Kidney (tissue), 14 donors: ENCODE results near the gene TMEM132C. TPM values are rescaled to one million over a fixed set of nuclear protein-coding genes. Genes with fewer than 3 reads are reported as not detected.

Experiments used
- DNase-seq, 5 donors: peaks; one replicate each; pipeline ENCODE4 v3.0.0-alpha.2; 2013 to 2020
- FAIRE-seq: peaks from 2 replicates; lab custom pipeline; 2012; peaks lifted over from hg19 to GRCh38; lab: Jason Lieb, UNC
- H3K27ac ChIP-seq, 2 donors: one replicate each; pipeline ENCODE4 v1.7.0; 2013; ENCODE audit warnings: low read depth in 2 of 2, low read length in 2 of 2, inconsistent platforms in 1 of 2
- H3K27me3 ChIP-seq: one replicate; pipeline ENCODE4 v1.7.1; 2013; ENCODE audit warnings: low read length, inconsistent platforms; ENCODE audit not compliant: control insufficient read depth, insufficient read depth
- H3K36me3 ChIP-seq, 3 donors: one replicate each; pipeline versions ENCODE4 v1.7.0 to v1.7.1; 2013; ENCODE audit warnings: low read length in 3 of 3, control low read depth in 1 of 3, inconsistent platforms in 1 of 3; ENCODE audit not compliant: insufficient read depth in 3 of 3, control insufficient read depth in 2 of 3
- H3K4me1 ChIP-seq, 3 donors: one replicate each; pipeline versions ENCODE4 v1.7.0 to v1.7.1; 2013; ENCODE audit warnings: low read length in 3 of 3, inconsistent platforms in 1 of 3, low read depth in 1 of 3; ENCODE audit not compliant: control insufficient read depth in 2 of 3, insufficient read depth in 2 of 3
- H3K4me3 ChIP-seq, 3 donors: one replicate each; pipeline versions ENCODE4 v1.7.0 to v1.8.1; 2013; ENCODE audit warnings: low read length in 3 of 3, control low read depth in 1 of 3, inconsistent platforms in 1 of 3
- H3K9ac ChIP-seq, 3 donors: one replicate each; pipeline versions ENCODE4 v1.7.0 to v1.7.1; 2013; ENCODE audit warnings: low read length in 3 of 3, control low read depth in 1 of 3, inconsistent platforms in 1 of 3
- H3K9me3 ChIP-seq, 3 donors: one replicate each; pipeline versions ENCODE4 v1.7.0 to v1.7.1; 2013; ENCODE audit warnings: low read length in 3 of 3, control low read depth in 1 of 3, inconsistent platforms in 1 of 3; ENCODE audit not compliant: control insufficient read depth in 2 of 3, insufficient read depth in 1 of 3
- CTCF ChIP-seq: IDR thresholded peaks from 3 replicates; pipeline ENCODE4 v1.5.1; 2012; ENCODE audit warnings: mild to moderate bottlenecking, moderate library complexity, borderline replicate concordance; ENCODE audit not compliant: insufficient read depth; ENCODE audit errors: extremely low read depth
- intact Hi-C: fragments of 100-400 bp; cut with DNase I; formaldehyde crosslinking; loops from one replicate; pipeline ENCODE4 v1.11.1; 2022
- polyA plus RNA-seq: library from polyadenylated mRNA; stranded (reverse); fragments of 350-450 nt; fragmentation: Illumina TruSeq; extraction: RNeasy Lipid Tissue Mini Kit (QIAGEN cat#74804); gene quantifications from one replicate; pipeline ENCODE4 v1.2.3, GENCODE V29; 2014; ENCODE audit warnings: low read depth, low replicate concordance; ENCODE audit not compliant: insufficient read depth
- total RNA-seq: library from RNA; stranded (reverse); fragmentation: NEBNext Ultra II Directional; extraction: Animal tissue kit (Norgen Biotek cat#: 25700); gene quantifications from one replicate; pipeline ENCODE4 v1.2.1, GENCODE V29; 2021
- donor health status: control.
- donor health status: control.
- donor health status: control.
- donor health status: control.
- donor health status: control.
- donor health status: DM: yes; HTN: yes; CAD: no.
- donor health status: Normal renal cell carcinoma (clear cell type).

TMEM132C gene
- total and polyA plus RNA-seq, 2 donors from 2014 or later: 0.28 to 0.75 TPM

- DNase-seq: no peak
- H3K9me3 ChIP-seq: no peaks in the 10 kb centered on the region
- no peaks in the 10 kb centered on the region for H3K4me1 ChIP-seq
- TF ChIP-seq CTCF: no peak
- H3K27me3 ChIP-seq: no peaks in the 10 kb centered on the region
- no peak for FAIRE-seq
- no peak overlapping the region for H3K4me3 ChIP-seq
- intact Hi-C loops: no loop called here
- no peaks in the 10 kb centered on the region for H3K36me3 ChIP-seq
- no peak overlapping the region for H3K9ac ChIP-seq
- no peak overlapping the region for H3K27ac ChIP-seq
These were observed 101.0 kb downstream of the TMEM132C start for GRCh38 chr12:128367961-128368360.

DNA sequence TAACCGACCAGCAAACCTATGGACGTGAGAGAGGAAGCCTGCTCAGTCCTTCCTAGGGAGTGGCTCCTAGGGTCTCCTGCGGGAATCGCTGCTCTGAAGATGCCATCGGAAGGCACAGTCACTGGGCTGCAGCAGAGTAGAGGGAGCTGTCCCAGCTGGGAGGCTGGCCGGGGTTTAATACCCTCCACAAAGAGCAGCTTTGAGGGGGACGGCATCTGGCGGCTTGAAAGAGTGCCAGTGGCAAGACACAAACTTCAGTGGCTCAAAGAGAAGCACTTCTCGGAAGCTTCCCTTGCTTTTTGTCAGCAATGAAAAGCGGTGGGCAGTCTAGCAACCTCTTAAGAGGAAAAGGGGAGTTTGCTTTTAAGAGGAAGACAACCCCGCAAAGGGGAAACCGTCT lies 114.6 kb downstream of the TMEM132C start:
- DNase-seq: peak in 2 of 5 donors; percentile 18 to 31

DNA sequence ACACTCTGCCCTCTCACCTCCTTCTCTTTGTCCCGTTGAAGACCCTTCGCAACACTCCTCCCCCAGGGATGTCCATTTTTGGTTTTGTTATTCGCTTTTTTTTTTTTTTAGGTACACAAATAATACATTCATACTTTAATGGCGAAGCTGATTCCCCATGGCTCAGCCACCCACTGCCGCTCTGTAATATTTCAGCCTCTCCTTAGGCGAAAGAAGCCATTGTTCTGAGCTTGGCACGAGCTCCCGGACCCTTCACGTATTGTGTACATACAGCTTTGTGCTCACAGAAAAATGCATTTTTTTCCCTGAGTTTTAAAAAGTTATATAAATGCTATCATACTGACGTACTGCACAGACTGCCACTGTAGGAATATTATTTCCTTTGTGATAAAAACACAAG lies 115.0 kb downstream of the TMEM132C start:
- no peaks in the 10 kb centered on the region for H3K9me3 ChIP-seq
- DNase-seq (no peak), FAIRE-seq (no peak)
- H3K4me3 ChIP-seq: no peak overlapping the region
- H3K4me1 ChIP-seq: no peaks in the 10 kb centered on the region
- intact Hi-C loops: no loop called here
- no peak overlapping the region for H3K27ac ChIP-seq
- H3K9ac ChIP-seq: no peak overlapping the region
- H3K27me3 ChIP-seq: peaks cover 5% of the 10 kb centered on the region
- TF ChIP-seq CTCF: no peak
- no peaks in the 10 kb centered on the region for H3K36me3 ChIP-seq

More for the DNA sequence above, 114.6 kb downstream of the TMEM132C start:
- Histone ChIP-seq H3K9me3 (no peaks in the 10 kb centered on the region), H3K4me3 (no peak overlapping the region), H3K9ac (no peak overlapping the region), H3K36me3 (no peaks in the 10 kb centered on the region), H3K27ac (no peak overlapping the region), H3K27me3 (peaks cover 5% of the 10 kb centered on the region), H3K4me1 (no peaks in the 10 kb centered on the region)
- intact Hi-C loops: no loop called here
- TF ChIP-seq CTCF: no peak
- FAIRE-seq: no peak

DNA sequence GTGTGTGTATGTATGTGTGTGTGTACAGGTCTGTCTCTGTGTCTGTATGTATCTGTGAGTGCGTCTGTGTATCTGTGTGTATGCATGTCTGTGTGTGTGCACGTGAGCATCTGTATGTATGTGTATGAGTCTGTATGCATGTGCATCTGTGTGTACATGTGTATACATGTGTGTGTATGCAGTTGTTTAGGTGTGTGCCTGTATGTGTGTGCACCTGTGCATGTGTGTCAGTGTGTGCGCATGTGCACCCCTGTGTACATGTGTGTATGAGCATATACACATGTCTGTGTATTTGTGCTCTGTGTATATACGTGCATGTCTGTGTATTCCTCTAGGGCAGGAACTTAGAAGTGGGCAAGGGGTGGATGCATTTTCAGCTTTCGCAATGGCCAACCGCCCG lies 116.0 kb downstream of the TMEM132C start:
- H3K4me1 ChIP-seq: no peaks in the 10 kb centered on the region
- no peaks in the 10 kb centered on the region for H3K36me3 ChIP-seq
- DNase-seq (no peak), FAIRE-seq (no peak)
- H3K27me3 ChIP-seq: peaks cover 5% of the 10 kb centered on the region
- no peaks in the 10 kb centered on the region for H3K9me3 ChIP-seq
- no peak overlapping the region for H3K9ac ChIP-seq
- intact Hi-C loops: no loop called here
- H3K27ac ChIP-seq: no peak overlapping the region
- TF ChIP-seq CTCF: no peak
- H3K4me3 ChIP-seq: no peak overlapping the region
